Bone marrow (tissue), 2 donors: Measurements from ENCODE around the gene BANK1.

Experiments
- DNase-seq, 2 donors: peaks; one replicate each; lab custom pipeline; 2025; lab: John Stamatoyannopoulos, UW

Gene BANK1

GRCh38 chr4:101961144-101961543 lies 170.6 kb downstream of the BANK1 start:
- no peak for DNase-seq

GRCh38 chr4:101967697-101968346 lies 177.3 kb downstream of the BANK1 start:
- no peak for DNase-seq

GRCh38 chr4:101968364-101968763 lies 177.8 kb downstream of the BANK1 start:
- no peak for DNase-seq

- DNase-seq: no peak
Observed at GRCh38 chr4:101969965-101970364, 179.4 kb downstream of the BANK1 start.

GRCh38 chr4:101970547-101971155 lies 180.1 kb downstream of the BANK1 start:
- no peak for DNase-seq

GRCh38 chr4:101972791-101973190 lies 182.3 kb downstream of the BANK1 start:
- no peak for DNase-seq

GRCh38 chr4:101973361-101973760 lies 182.8 kb downstream of the BANK1 start:
- no peak for DNase-seq

- no peak for DNase-seq
Observed at GRCh38 chr4:101977076-101977475, 186.5 kb downstream of the BANK1 start.

- no peak for DNase-seq
Observed at GRCh38 chr4:101981756-101982155, 191.2 kb downstream of the BANK1 start.

GRCh38 chr4:101983835-101984234 lies 193.3 kb downstream of the BANK1 start:
- DNase-seq: no peak

- DNase-seq: no peak
Observed at GRCh38 chr4:101987623-101988243, 197.2 kb downstream of the BANK1 start.

GRCh38 chr4:101989551-101989950 lies 199.0 kb downstream of the BANK1 start:
- no peak for DNase-seq

- DNase-seq: no peak
Observed at GRCh38 chr4:101992446-101992845, 201.9 kb downstream of the BANK1 start.

- DNase-seq: no peak
Observed at GRCh38 chr4:101993002-101993841, 202.7 kb downstream of the BANK1 start.

- DNase-seq: no peak
Observed at GRCh38 chr4:101993842-101994775, 203.6 kb downstream of the BANK1 start.

- no peak for DNase-seq
Observed at GRCh38 chr4:102007959-102008425, 217.5 kb downstream of the BANK1 start.

GRCh38 chr4:102008711-102009110 lies 218.2 kb downstream of the BANK1 start:
- DNase-seq: no peak

GRCh38 chr4:102022343-102022742 lies 231.8 kb downstream of the BANK1 start:
- DNase-seq: no peak

- no peak for DNase-seq
Observed at GRCh38 chr4:102027961-102028360, 237.4 kb downstream of the BANK1 start.

- no peak for DNase-seq
Observed at GRCh38 chr4:102031406-102031805, 240.9 kb downstream of the BANK1 start.

- no peak for DNase-seq
Observed at GRCh38 chr4:102036016-102036415, 245.5 kb downstream of the BANK1 start.
